Neural cell (in vitro differentiated cells): ENCODE data around the gene CASP10. TPM values are rescaled to one million over a fixed set of nuclear protein-coding genes. Genes with fewer than 3 reads are reported as not detected.

Experiments used
- H2AFZ ChIP-seq: fragments of 200-600, 300-800 bp; sonication (generic), shearing (Covaris generic); 2 replicates; pipeline ENCODE4 v1.6.0; 2014; ENCODE audit warnings: low read depth, mild to moderate bottlenecking, antibody characterized with exemption, low read length, moderate library complexity
- H3F3A ChIP-seq: fragments of 200-600 bp; shearing (Covaris generic); 2 replicates; pipeline ENCODE4 v1.6.1; 2016; ENCODE audit warnings: mild to moderate bottlenecking, moderate library complexity, mixed read lengths, antibody characterized with exemption, low read length; ENCODE audit not compliant: insufficient read depth, poor library complexity, severe bottlenecking
- H3K27ac ChIP-seq: fragments of 200-600, 300-800 bp; sonication (generic), shearing (Covaris generic); 2 replicates; pipeline ENCODE4 v1.5.1; 2014; ENCODE audit warnings: mild to moderate bottlenecking, low read length, moderate library complexity
- H3K27me3 ChIP-seq: fragments of 300-800, 200-600 bp; sonication (generic), shearing (Covaris generic); 2 replicates; pipeline ENCODE4 v1.6.0; 2014; ENCODE audit warnings: mild to moderate bottlenecking, low read depth, low read length, moderate library complexity; ENCODE audit not compliant: insufficient read depth
- H3K36me3 ChIP-seq: fragments of 300-800, 200-600 bp; sonication (generic), shearing (Covaris generic); 2 replicates; pipeline ENCODE4 v1.5.1; 2014; ENCODE audit warnings: mild to moderate bottlenecking, antibody characterized with exemption, low read length, moderate library complexity; ENCODE audit not compliant: insufficient read depth
- H3K4me2 ChIP-seq: fragments of 300-800, 200-600 bp; sonication (generic), shearing (Covaris generic); 2 replicates; pipeline ENCODE4 v1.6.0; 2014; ENCODE audit warnings: mild to moderate bottlenecking, low read length
- H3K4me3 ChIP-seq: fragments of 300-800, 200-600 bp; sonication (generic), shearing (Covaris generic); 2 replicates; pipeline ENCODE4 v1.5.1; 2014; ENCODE audit warnings: mild to moderate bottlenecking, low read length, moderate library complexity
- H3K79me2 ChIP-seq: fragments of 200-600 bp; shearing (Covaris generic); replicated peaks from 2 replicates; pipeline ENCODE4 v1.6.0; 2014; ENCODE audit warnings: mild to moderate bottlenecking, low read length, moderate library complexity; ENCODE audit not compliant: insufficient read depth
- H3K9ac ChIP-seq: fragments of 300-800, 200-600 bp; sonication (generic), shearing (Covaris generic); 2 replicates; pipeline ENCODE4 v1.6.1; 2016; ENCODE audit warnings: mild to moderate bottlenecking, low read length, mixed read lengths
- H3K9me2 ChIP-seq: fragments of 200-600 bp; shearing (Covaris generic); 2 replicates; pipeline ENCODE4 v1.6.1; 2016; ENCODE audit warnings: mild to moderate bottlenecking, low read length, mixed read lengths; ENCODE audit not compliant: insufficient read depth
- H3K9me3 ChIP-seq: fragments of 200-600, 300-800 bp; sonication (generic), shearing (Covaris generic); 2 replicates; pipeline ENCODE4 v1.6.1; 2016; ENCODE audit warnings: mild to moderate bottlenecking, mixed run types, low read length, moderate library complexity, mixed read lengths
- H4K20me1 ChIP-seq: fragments of 200-600 bp; shearing (Covaris generic); 2 replicates; pipeline ENCODE4 v1.6.1; 2016; ENCODE audit warnings: mild to moderate bottlenecking, mixed run types; ENCODE audit not compliant: insufficient read depth
- EP300 ChIP-seq: fragments of 450-650 bp; conservative IDR thresholded peaks from 2 replicates; pipeline ENCODE4 v1.6.1; 2014; ENCODE audit warnings: antibody characterized with exemption, mild to moderate bottlenecking, moderate library complexity; ENCODE audit not compliant: poor library complexity, severe bottlenecking
- EZH2 ChIP-seq: fragments of 200-600, 300-800 bp; shearing (Covaris generic), sonication (generic); IDR thresholded peaks from 2 replicates; pipeline ENCODE4 v1.6.1; 2014; ENCODE audit warnings: antibody characterized with exemption, low read length, borderline replicate concordance, mild to moderate bottlenecking; ENCODE audit not compliant: insufficient read depth, poor library complexity, severe bottlenecking
- MXI1 ChIP-seq: fragments of 450-650 bp; conservative IDR thresholded peaks from 2 replicates; pipeline ENCODE4 v1.6.1; 2014; ENCODE audit warnings: antibody characterized with exemption, mild to moderate bottlenecking; ENCODE audit not compliant: poor library complexity, severe bottlenecking
- POLR2AphosphoS5 ChIP-seq: IDR thresholded peaks from 2 replicates; pipeline ENCODE4 v1.6.1; 2012
- RAD21 ChIP-seq: fragments of 450-650 bp; conservative IDR thresholded peaks from 2 replicates; pipeline ENCODE4 v1.6.1; 2014; ENCODE audit warnings: antibody characterized with exemption, mild to moderate bottlenecking, moderate library complexity
- REST ChIP-seq: IDR thresholded peaks from 2 replicates; pipeline ENCODE4 v1.6.1; 2012; ENCODE audit warnings: borderline replicate concordance
- SMC3 ChIP-seq: fragments of 450-650 bp; conservative IDR thresholded peaks from 2 replicates; pipeline ENCODE4 v1.6.1; 2014; ENCODE audit warnings: antibody characterized with exemption, mild to moderate bottlenecking, moderate library complexity; ENCODE audit not compliant: poor library complexity
- TAF1 ChIP-seq: IDR thresholded peaks from 2 replicates; pipeline ENCODE4 v1.6.1; 2012; ENCODE audit warnings: low read depth
- polyA plus RNA-seq: library from polyadenylated mRNA; depleted of rRNA; stranded (reverse); fragments of >200 nt; gene quantifications from 2 replicates; pipeline ENCODE4 v1.2.3, GENCODE V29; 2014
- TF ChIP-seq, protein P1 (sequence below): fragments of 450-650 bp; IDR thresholded peaks from 2 replicates; pipeline ENCODE4 v1.5.1; 2014; ENCODE audit warnings: antibody characterized with exemption, mild to moderate bottlenecking, moderate library complexity; ENCODE audit not compliant: poor library complexity, severe bottlenecking

Gene CASP10
- polyA plus RNA-seq, 1 donor from 2014 or later, result not detected

- Histone ChIP-seq H3K9me3 (no peaks in the 10 kb centered on the region), H3K9me2 (no peaks in the 10 kb centered on the region), H2AFZ (no peak overlapping the region), H3F3A (no peaks in the 10 kb centered on the region), H3K36me3 (no peaks in the 10 kb centered on the region), H3K4me3 (no peak overlapping the region), H3K4me2 (no peak overlapping the region), H3K79me2 (no peaks in the 10 kb centered on the region), H3K27ac (no peak overlapping the region), H3K27me3 (no peaks in the 10 kb centered on the region), H3K9ac (no peak overlapping the region), H4K20me1 (no peaks in the 10 kb centered on the region)
- TF ChIP-seq REST (no peak), SMC3 (no peak), POLR2AphosphoS5 (no peak), EP300 (no peak), MXI1 (no peak), EZH2 (no peak), TAF1 (no peak), RAD21 (no peak)
- TF ChIP-seq, protein P1, sequence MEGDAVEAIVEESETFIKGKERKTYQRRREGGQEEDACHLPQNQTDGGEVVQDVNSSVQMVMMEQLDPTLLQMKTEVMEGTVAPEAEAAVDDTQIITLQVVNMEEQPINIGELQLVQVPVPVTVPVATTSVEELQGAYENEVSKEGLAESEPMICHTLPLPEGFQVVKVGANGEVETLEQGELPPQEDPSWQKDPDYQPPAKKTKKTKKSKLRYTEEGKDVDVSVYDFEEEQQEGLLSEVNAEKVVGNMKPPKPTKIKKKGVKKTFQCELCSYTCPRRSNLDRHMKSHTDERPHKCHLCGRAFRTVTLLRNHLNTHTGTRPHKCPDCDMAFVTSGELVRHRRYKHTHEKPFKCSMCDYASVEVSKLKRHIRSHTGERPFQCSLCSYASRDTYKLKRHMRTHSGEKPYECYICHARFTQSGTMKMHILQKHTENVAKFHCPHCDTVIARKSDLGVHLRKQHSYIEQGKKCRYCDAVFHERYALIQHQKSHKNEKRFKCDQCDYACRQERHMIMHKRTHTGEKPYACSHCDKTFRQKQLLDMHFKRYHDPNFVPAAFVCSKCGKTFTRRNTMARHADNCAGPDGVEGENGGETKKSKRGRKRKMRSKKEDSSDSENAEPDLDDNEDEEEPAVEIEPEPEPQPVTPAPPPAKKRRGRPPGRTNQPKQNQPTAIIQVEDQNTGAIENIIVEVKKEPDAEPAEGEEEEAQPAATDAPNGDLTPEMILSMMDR, result no peak
These were observed 51.8 kb downstream of the CASP10 start for GRCh38 chr2:201234663-201235135.

GRCh38 chr2:201235860-201236811 is 53.2 kb downstream of the CASP10 start:
- Histone ChIP-seq H3K36me3 (no peaks in the 10 kb centered on the region), H3K4me2 (no peak overlapping the region), H3K27me3 (no peaks in the 10 kb centered on the region), H3K9me3 (no peaks in the 10 kb centered on the region), H3K4me3 (no peak overlapping the region), H3K79me2 (no peaks in the 10 kb centered on the region), H3K27ac (no peak overlapping the region), H2AFZ (no peak overlapping the region), H3K9me2 (no peaks in the 10 kb centered on the region), H3K9ac (no peak overlapping the region), H4K20me1 (no peaks in the 10 kb centered on the region), H3F3A (no peaks in the 10 kb centered on the region)
- TF ChIP-seq TAF1 (no peak), RAD21 (peak; percentile 84), POLR2AphosphoS5 (no peak), EZH2 (no peak), MXI1 (no peak), REST (no peak), SMC3 (peak; percentile 80), EP300 (no peak)
- TF ChIP-seq, protein P1, result peak; percentile 76
